Panc1 (cell line): ENCODE data around the gene SLC22A5.

ENCODE experiments used
- TF ChIP-seq, protein P1 (sequence below): fragments of 450-650 bp; IDR thresholded peaks from 2 replicates; pipeline ENCODE4 v1.5.1; 2017; ENCODE audit warnings: mild to moderate bottlenecking
- TF ChIP-seq, protein P2 (sequence below), 2 experiments: IDR thresholded peaks; 2 replicates each; pipeline ENCODE4 v1.6.1; 2011 to 2012; ENCODE audit warnings: low read depth in 2 of 2, control low read depth in 1 of 2, low read length in 1 of 2, mild to moderate bottlenecking in 1 of 2, moderate library complexity in 1 of 2; ENCODE audit not compliant: insufficient read depth in 1 of 2

DNA sequence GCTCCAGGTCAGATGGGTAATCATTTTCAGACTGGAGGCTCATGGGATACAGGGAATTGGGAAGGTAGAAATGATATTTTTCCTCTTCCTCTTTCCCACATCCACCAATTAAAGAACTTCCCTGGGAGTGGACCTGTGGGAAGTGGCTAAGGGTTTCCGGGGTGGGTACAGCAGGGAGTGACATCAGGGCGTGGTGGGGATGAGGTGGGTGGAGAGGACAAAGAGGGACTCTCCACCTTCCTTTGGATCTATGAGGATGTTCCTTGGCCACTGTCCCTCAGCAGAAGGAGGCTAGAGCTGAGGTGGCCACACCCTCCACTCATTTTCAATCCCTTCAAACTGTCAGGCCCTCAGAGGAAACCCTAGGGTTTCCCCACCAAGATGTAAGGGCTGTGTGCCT, 66.4 kb downstream of the SLC22A5 start:
- TF ChIP-seq, protein P1, sequence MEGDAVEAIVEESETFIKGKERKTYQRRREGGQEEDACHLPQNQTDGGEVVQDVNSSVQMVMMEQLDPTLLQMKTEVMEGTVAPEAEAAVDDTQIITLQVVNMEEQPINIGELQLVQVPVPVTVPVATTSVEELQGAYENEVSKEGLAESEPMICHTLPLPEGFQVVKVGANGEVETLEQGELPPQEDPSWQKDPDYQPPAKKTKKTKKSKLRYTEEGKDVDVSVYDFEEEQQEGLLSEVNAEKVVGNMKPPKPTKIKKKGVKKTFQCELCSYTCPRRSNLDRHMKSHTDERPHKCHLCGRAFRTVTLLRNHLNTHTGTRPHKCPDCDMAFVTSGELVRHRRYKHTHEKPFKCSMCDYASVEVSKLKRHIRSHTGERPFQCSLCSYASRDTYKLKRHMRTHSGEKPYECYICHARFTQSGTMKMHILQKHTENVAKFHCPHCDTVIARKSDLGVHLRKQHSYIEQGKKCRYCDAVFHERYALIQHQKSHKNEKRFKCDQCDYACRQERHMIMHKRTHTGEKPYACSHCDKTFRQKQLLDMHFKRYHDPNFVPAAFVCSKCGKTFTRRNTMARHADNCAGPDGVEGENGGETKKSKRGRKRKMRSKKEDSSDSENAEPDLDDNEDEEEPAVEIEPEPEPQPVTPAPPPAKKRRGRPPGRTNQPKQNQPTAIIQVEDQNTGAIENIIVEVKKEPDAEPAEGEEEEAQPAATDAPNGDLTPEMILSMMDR = no peak
- TF ChIP-seq, protein P2, sequence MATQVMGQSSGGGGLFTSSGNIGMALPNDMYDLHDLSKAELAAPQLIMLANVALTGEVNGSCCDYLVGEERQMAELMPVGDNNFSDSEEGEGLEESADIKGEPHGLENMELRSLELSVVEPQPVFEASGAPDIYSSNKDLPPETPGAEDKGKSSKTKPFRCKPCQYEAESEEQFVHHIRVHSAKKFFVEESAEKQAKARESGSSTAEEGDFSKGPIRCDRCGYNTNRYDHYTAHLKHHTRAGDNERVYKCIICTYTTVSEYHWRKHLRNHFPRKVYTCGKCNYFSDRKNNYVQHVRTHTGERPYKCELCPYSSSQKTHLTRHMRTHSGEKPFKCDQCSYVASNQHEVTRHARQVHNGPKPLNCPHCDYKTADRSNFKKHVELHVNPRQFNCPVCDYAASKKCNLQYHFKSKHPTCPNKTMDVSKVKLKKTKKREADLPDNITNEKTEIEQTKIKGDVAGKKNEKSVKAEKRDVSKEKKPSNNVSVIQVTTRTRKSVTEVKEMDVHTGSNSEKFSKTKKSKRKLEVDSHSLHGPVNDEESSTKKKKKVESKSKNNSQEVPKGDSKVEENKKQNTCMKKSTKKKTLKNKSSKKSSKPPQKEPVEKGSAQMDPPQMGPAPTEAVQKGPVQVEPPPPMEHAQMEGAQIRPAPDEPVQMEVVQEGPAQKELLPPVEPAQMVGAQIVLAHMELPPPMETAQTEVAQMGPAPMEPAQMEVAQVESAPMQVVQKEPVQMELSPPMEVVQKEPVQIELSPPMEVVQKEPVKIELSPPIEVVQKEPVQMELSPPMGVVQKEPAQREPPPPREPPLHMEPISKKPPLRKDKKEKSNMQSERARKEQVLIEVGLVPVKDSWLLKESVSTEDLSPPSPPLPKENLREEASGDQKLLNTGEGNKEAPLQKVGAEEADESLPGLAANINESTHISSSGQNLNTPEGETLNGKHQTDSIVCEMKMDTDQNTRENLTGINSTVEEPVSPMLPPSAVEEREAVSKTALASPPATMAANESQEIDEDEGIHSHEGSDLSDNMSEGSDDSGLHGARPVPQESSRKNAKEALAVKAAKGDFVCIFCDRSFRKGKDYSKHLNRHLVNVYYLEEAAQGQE (IDR thresholded peaks at IDR 0.05; ENCODE audit: insufficient read depth in 1 of 2, low read depth in 2 of 2, low read length in 1 of 2) = no peak
